ENCODE data around the gene ZNF516.

Gene ZNF516

GRCh38 chr18:76453932-76454331 is 41.1 kb downstream of the ZNF516 start:
- no peak for ATAC-seq
- TF ChIP-seq PPARA (CRISPR knock-in tag; IDR thresholded peaks at IDR 0.05; ENCODE audit: borderline replicate concordance) (no peak), ESRRG (CRISPR knock-in tag; IDR thresholded peaks at IDR 0.05) (no peak), ZFP30 (CRISPR knock-in tag; IDR thresholded peaks at IDR 0.05) (no peak), ZNF565 (CRISPR knock-in tag; conservative IDR thresholded peaks at IDR 0.05; ENCODE audit: low read depth) (no peak), GLIS3 (CRISPR knock-in tag; IDR thresholded peaks at IDR 0.05) (no peak), ISL1 (CRISPR knock-in tag; IDR thresholded peaks at IDR 0.05) (no peak), TOX (CRISPR knock-in tag; IDR thresholded peaks at IDR 0.05; ENCODE audit: borderline replicate concordance) (no peak), ZNF70 (CRISPR knock-in tag; IDR thresholded peaks at IDR 0.05) (no peak), RARB (CRISPR knock-in tag; IDR thresholded peaks at IDR 0.05) (no peak), TCF4 (CRISPR knock-in tag; IDR thresholded peaks at IDR 0.05; ENCODE audit: borderline replicate concordance) (no peak), ZNF8 (CRISPR knock-in tag; IDR thresholded peaks at IDR 0.05) (no peak), BACH2 (CRISPR knock-in tag; IDR thresholded peaks at IDR 0.05; ENCODE audit: borderline replicate concordance) (no peak), ZC3H10 (CRISPR knock-in tag; IDR thresholded peaks at IDR 0.05) (no peak), OSR1 (CRISPR knock-in tag; IDR thresholded peaks at IDR 0.05) (no peak)
- TF ChIP-seq, protein P1, sequence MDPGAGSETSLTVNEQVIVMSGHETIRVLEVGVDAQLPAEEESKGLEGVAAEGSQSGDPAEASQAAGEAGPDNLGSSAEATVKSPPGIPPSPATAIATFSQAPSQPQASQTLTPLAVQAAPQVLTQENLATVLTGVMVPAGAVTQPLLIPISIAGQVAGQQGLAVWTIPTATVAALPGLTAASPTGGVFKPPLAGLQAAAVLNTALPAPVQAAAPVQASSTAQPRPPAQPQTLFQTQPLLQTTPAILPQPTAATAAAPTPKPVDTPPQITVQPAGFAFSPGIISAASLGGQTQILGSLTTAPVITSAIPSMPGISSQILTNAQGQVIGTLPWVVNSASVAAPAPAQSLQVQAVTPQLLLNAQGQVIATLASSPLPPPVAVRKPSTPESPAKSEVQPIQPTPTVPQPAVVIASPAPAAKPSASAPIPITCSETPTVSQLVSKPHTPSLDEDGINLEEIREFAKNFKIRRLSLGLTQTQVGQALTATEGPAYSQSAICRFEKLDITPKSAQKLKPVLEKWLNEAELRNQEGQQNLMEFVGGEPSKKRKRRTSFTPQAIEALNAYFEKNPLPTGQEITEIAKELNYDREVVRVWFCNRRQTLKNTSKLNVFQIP (CRISPR knock-in tag; IDR thresholded peaks at IDR 0.05; ENCODE audit: borderline replicate concordance, low read depth): no peak
- TF ChIP-seq, protein P2, sequence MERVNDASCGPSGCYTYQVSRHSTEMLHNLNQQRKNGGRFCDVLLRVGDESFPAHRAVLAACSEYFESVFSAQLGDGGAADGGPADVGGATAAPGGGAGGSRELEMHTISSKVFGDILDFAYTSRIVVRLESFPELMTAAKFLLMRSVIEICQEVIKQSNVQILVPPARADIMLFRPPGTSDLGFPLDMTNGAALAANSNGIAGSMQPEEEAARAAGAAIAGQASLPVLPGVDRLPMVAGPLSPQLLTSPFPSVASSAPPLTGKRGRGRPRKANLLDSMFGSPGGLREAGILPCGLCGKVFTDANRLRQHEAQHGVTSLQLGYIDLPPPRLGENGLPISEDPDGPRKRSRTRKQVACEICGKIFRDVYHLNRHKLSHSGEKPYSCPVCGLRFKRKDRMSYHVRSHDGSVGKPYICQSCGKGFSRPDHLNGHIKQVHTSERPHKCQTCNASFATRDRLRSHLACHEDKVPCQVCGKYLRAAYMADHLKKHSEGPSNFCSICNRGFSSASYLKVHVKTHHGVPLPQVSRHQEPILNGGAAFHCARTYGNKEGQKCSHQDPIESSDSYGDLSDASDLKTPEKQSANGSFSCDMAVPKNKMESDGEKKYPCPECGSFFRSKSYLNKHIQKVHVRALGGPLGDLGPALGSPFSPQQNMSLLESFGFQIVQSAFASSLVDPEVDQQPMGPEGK (CRISPR knock-in tag; IDR thresholded peaks at IDR 0.05; ENCODE audit: borderline replicate concordance): no peak
- TF ChIP-seq, protein P3, sequence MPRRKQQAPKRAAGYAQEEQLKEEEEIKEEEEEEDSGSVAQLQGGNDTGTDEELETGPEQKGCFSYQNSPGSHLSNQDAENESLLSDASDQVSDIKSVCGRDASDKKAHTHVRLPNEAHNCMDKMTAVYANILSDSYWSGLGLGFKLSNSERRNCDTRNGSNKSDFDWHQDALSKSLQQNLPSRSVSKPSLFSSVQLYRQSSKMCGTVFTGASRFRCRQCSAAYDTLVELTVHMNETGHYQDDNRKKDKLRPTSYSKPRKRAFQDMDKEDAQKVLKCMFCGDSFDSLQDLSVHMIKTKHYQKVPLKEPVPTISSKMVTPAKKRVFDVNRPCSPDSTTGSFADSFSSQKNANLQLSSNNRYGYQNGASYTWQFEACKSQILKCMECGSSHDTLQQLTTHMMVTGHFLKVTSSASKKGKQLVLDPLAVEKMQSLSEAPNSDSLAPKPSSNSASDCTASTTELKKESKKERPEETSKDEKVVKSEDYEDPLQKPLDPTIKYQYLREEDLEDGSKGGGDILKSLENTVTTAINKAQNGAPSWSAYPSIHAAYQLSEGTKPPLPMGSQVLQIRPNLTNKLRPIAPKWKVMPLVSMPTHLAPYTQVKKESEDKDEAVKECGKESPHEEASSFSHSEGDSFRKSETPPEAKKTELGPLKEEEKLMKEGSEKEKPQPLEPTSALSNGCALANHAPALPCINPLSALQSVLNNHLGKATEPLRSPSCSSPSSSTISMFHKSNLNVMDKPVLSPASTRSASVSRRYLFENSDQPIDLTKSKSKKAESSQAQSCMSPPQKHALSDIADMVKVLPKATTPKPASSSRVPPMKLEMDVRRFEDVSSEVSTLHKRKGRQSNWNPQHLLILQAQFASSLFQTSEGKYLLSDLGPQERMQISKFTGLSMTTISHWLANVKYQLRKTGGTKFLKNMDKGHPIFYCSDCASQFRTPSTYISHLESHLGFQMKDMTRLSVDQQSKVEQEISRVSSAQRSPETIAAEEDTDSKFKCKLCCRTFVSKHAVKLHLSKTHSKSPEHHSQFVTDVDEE (CRISPR knock-in tag; IDR thresholded peaks at IDR 0.05): no peak

DNA sequence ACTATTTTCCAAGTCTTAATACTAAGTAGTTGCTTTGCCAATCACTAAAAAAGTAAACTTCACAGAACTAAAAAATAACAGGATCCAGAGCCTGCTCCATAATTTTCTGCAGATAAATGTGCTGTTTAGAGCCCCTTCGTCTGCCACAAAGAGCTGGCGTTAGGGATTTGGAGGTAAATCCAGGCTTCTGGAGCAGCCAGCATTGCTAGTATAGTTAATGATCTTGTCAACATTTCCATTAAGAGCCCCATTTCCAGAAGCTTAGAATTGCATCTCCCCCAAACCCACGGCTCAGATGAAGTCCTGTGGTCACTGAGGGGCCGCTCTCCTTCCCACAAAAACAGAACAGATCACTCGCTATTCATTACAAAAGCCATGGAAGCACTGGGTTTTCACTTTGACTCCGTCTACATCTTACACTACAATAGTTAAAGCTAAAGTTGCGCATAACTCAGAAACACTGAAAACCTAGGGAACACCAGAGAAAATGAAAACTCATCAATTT is 41.9 kb downstream of the ZNF516 start:
- ATAC-seq: no peak
- TF ChIP-seq, protein P3 (CRISPR knock-in tag; IDR thresholded peaks at IDR 0.05): no peak
- no peak for TF ChIP-seq ZNF8 (CRISPR knock-in tag; IDR thresholded peaks at IDR 0.05)
- TF ChIP-seq PPARA (CRISPR knock-in tag; IDR thresholded peaks at IDR 0.05; ENCODE audit: borderline replicate concordance): no peak
- TF ChIP-seq GLIS3 (CRISPR knock-in tag; IDR thresholded peaks at IDR 0.05): no peak
- no peak for TF ChIP-seq ZFP3 (CRISPR knock-in tag; IDR thresholded peaks at IDR 0.05)
- TF ChIP-seq SNAI2 (CRISPR knock-in tag; IDR thresholded peaks at IDR 0.05): no peak
- TF ChIP-seq CSDC2 (CRISPR knock-in tag; IDR thresholded peaks at IDR 0.05): no peak
- TF ChIP-seq CSRNP3 (CRISPR knock-in tag; IDR thresholded peaks at IDR 0.05): no peak
- TF ChIP-seq, protein P2 (CRISPR knock-in tag; IDR thresholded peaks at IDR 0.05; ENCODE audit: borderline replicate concordance): no peak
- no peak for TF ChIP-seq ZNF565 (CRISPR knock-in tag; conservative IDR thresholded peaks at IDR 0.05; ENCODE audit: low read depth)
- TF ChIP-seq ZC3H10 (CRISPR knock-in tag; IDR thresholded peaks at IDR 0.05): no peak
- TF ChIP-seq TOX (CRISPR knock-in tag; IDR thresholded peaks at IDR 0.05; ENCODE audit: borderline replicate concordance): no peak
- TF ChIP-seq ARNTL (CRISPR knock-in tag; IDR thresholded peaks at IDR 0.05; ENCODE audit: borderline replicate concordance, low read depth): no peak
- TF ChIP-seq ZFP30 (CRISPR knock-in tag; IDR thresholded peaks at IDR 0.05): no peak
- no peak for TF ChIP-seq OSR1 (CRISPR knock-in tag; IDR thresholded peaks at IDR 0.05)
- no peak for TF ChIP-seq BACH2 (CRISPR knock-in tag; IDR thresholded peaks at IDR 0.05; ENCODE audit: borderline replicate concordance)
